HG02763 (cell line): Measurements from ENCODE around the gene CCR5.
"Not testable (repeated sequence)": the region's sequence is repeated elsewhere in the genome, so short reads cannot be mapped to it uniquely, and the experiment has no call there.

ENCODE experiments used
- ATAC-seq: cut with Tn5 transposase; IDR thresholded peaks from one replicate; pipeline ENCODE4 v1.9.1; 2021; ENCODE audit warnings: mild to moderate bottlenecking, moderate library complexity; ENCODE audit not compliant: unreplicated experiment

Gene CCR5

GRCh38 chr3:46383211-46383950 is 12.6 kb downstream of the CCR5 start:
- ATAC-seq: no peak

- no peak for ATAC-seq
Measured at GRCh38 chr3:46383951-46384330, 13.2 kb downstream of the CCR5 start.

DNA sequence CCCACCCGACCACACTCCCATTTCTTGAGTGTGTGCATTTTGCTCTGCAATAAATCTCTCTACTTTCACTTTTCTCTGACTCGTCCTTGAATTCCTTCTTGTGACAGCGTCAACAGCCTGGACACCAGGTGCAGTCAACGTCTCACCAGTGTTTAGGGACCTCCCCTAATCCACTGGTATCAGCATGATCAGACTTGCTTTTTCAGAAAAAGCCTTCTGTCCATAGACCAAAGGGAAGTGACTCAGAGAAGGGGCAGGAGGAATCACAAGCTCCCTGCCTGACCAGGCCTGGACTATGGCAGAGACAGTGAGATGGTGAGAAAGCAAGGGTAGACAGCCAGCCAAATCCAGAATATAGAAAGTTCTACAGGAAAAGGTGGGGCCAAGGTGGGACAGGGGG is 15.5 kb downstream of the CCR5 start:
- ATAC-seq: no peak

- ATAC-seq: not testable (repeated sequence)
Measured at GRCh38 chr3:46388847-46389246, 18.1 kb downstream of the CCR5 start.

DNA sequence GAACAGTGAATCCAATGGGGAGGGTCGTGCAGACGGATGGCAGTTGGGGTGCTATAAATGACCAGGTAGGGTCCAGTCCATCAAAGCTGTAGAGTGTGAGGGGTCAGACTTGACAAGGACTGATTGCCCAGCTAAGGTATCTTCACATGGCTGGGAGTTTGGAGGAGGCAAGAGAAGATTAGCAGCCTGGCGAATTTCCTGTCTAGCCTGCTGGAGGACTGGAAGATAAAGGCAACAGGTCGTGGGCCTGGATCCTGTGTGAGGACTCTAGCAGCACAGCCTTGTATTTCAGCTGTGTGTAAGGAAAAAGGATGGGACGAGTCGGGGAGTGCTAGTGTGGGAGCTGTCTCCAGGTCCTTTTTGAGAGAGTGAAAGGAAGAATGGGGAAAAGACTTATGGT is 18.6 kb downstream of the CCR5 start:
- no peak for ATAC-seq

GRCh38 chr3:46391526-46391925 is 20.8 kb downstream of the CCR5 start:
- ATAC-seq: not testable (repeated sequence)

DNA sequence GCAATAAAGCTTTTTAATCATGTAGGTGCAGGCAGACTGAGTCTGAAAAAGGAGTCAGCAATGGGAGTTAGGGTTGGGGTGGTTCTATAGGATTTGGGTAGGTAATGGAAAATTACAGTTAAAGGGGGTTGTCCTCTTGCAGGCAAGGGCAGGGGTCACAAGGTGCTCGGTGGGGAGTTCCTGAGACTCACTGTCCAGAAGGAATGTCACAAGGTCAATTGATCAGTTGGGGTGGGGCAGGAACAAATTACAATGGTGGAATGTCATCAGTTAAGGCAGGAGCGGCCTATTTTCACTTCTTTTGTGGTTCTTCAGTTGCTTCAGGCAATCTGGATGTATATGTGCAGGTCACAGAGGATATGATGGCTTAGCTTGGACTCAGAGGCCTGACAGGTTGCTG is 22.3 kb downstream of the CCR5 start:
- no peak for ATAC-seq

DNA sequence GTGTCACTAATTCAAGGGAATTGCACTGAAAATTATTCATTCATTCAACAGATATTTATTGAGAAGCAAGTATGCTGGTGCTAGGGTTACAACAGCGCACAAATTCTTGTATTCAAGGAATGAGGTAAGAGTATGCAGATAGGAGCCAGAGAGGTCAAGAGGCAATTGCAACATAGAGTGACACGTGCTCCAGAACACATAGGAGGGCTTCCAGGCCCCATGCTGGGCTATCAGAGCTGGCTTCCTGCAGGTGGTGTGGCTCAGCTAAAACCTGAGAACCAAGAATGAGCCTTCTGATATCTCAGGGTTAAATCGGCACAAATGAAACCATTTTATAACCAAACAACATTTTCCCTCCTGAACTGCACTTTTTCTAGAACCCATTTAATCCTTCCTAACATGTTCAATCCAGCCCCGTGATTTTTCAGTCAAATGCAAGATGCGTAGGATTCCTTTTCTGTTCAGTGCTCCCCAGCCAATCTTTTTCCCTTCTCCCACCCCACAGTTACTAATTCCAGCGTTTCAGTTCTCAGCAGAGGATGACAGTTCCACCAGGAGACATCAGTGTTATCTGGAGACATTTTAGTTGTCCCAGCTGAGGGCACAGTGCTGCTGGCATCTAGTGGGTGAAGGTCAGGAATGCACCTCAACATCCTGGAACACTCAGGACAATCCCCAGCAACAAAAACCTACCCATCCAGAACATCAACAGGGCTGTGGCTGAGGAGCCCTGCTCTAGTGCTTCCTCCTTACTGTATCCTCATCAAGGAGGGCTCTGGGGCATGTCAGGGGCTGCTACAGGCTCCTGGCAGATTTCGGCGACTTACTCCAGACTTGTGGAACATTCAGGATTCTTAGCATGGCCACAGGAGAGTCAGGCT is 23.0 kb downstream of the CCR5 start:
- no peak for ATAC-seq

DNA sequence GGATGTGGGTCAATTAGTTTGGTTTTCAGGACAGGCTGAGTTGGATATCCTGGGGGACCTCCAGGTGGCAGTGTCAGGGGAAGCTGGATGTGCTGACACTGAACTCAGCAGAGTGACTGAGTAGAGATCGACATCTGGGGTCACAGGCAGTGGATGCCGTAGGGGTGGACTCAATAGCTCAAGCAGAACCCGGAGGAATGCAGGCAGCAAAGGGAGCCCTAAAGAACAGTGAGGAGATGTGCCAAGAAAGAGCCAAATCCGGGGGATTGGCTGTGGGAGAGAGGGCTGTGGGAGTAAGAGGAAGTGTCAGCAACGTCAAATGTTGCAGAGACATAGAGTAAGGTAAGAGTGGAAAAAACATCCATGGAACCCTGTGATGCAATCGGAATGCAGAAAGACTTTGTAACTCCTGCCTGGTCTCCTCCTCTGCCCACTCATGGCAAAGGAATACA is 24.5 kb downstream of the CCR5 start:
- ATAC-seq: no peak

DNA sequence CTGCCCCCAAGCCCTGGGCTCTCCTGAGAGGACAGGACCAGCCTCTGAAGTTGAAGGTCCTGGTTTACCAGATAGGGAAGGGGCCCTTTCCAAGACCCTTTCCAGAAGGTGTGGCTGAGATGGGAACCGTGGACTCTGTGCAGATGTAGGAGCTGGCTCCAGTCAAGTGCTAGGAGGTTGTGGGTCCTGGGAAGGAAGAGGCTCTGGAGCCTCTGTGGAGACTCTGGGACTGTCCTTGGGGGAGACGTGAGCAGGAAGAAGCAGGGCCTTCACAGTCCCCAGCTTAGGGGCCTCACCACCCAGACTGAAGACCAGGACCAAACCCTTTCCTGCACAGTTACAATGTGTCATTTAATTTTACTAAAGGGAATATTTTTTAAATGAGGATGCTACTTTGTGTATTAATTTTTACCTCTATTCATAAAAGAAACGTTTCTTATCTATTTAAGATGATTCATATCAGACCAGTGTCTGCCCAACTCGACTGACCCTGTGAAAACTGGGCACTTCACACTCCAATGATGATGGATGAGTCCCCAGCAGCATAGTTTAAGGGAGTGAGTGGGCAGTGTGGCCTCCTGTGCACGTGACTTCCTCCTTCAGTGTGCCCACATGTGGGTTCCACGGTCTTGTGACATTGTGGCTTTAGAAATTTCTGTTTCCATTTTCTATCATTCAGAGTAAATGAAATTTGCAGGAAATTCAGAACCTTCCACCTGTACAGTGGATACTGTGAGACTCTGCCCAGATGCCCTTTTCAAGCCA is 25.2 kb downstream of the CCR5 start:
- no peak for ATAC-seq

GRCh38 chr3:46397111-46397510 is 26.4 kb downstream of the CCR5 start:
- ATAC-seq: no peak

DNA sequence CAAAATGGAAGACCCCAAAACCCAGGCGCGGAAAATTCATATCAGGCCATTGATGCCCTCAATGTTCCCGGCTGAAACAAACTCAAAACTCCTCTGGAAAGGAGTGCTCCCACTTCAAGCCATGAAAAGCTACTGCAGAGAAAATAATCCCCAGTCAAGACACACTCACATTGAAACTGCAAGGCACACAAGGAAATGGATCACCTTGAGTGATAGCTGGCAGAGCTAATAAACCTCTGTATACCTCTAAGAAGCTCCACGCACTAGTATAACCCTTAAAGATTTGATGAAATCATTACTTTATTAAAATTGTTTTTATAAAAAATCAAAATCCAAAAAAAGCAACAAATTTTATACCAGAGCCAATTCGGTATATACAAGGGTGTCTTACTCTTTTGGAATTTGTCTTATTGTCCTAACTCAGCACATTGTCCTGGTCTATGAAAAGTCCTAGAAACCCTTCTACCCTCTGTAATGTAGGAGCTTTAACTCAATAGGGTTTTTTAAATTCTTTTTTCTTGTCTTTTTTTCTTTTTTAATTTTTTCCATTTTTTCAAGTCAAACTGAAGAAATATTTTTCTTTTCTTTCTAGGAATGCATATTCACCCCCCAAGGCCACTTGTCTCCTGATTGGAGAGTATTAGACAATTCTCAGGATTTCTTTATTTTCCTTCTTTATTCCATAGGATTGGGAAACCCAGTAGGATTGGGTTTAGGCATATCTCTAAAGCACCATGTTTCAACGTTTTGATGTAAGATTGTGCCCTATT is 27.6 kb downstream of the CCR5 start:
- ATAC-seq: no peak

DNA sequence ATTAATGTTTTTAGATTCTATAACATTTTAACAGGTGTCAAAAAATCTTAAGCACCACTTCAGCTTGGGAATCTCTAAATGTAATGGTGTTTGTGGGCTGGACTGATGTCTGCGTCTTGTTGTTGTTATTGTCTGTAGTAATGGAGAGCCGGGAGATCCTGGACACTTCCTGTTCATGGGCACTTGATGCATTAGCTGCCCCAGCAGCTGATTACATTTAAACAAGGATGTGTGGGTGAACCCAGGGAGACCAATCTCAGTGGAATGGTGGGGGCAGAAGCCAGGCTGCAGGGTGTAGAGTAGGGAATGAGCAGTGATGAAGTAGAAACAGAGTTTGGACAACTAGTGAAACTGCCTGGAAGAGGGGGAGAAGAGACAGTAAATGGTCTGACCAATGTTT is 28.4 kb downstream of the CCR5 start:
- ATAC-seq: no peak

DNA sequence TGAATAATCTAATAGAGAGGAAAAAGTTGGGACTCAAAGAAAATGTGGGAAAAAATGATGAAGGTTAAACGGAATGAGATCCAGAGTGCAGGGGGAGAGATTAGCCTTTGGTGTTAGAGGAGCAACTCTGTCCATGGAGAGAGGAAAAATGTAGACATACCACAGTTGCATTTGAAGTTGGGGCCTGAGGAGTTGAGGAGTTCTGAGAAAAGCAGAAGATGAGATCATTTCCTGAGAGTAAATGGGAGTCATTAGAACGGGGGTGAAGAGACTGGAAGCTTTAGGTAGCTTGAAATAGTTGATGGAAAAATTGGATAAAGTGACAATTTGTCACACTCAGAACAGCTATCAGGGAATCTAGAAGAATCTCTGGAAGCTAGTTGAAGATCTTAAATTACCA is 28.8 kb downstream of the CCR5 start:
- no peak for ATAC-seq

GRCh38 chr3:46400000-46400734 is 29.4 kb downstream of the CCR5 start:
- no peak for ATAC-seq

GRCh38 chr3:46400846-46401245 is 30.1 kb downstream of the CCR5 start:
- no peak for ATAC-seq

GRCh38 chr3:46401579-46401978 is 30.8 kb downstream of the CCR5 start:
- ATAC-seq: no peak

- not testable (repeated sequence) for ATAC-seq
Measured at GRCh38 chr3:46402902-46403301, 32.2 kb downstream of the CCR5 start.

DNA sequence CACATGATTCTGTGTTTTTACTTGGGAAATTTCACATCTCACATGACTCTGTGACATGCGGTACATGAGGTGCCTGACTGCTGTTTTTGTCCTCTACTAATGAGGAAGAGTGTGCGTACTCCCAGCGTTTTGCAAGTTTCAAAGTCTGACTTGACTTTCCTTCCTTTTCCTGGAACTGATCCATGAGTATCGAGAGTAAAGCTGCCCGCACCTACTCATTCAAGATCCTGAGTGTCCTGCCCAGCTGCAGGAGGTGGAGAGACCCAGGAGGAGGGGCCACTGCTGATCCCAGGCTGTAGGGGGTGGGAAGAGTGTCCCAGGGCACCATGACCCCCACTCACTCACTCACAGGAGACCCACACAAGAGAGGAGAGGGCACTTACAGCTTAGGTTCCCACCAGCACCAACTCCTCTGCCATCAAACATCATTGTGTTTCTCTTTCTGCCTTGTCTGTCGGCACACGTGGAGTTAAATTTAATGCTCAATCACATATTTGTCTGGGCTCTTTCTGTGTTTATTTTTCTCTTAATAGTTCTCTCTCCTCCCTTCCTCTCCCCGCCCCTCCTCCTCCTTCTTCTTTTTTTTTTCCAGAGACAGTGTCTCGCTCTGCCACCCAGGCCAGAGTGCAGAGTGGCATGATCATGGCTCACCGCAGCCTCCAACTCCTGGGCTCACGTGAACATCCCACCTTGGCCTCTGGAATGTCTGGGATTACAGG is 34.7 kb downstream of the CCR5 start:
- no peak for ATAC-seq
